ENCODE measurements around the gene ZNF664.
A peak's percentile ranks its signal among the peaks of the same experiment; 100 is the strongest.

Gene ZNF664

GRCh38 chr12:124041907-124042306 is 68.9 kb downstream of the ZNF664 start:
- H3K27ac ChIP-seq, result no peak overlapping the region
- no peak overlapping the region for H3K4me3 ChIP-seq (ENCODE audit: low read depth, low read length)
- no peak for TF ChIP-seq CTCF (IDR thresholded peaks at IDR 0.05; ENCODE audit: low read depth, low read length)
- H3K9me3 ChIP-seq (ENCODE audit: severe bottlenecking), result peaks cover 3% of the 10 kb centered on the region
- no peaks in the 10 kb centered on the region for H3K36me3 ChIP-seq
- DNase-seq, result no peak
- no peaks in the 10 kb centered on the region for H3K27me3 ChIP-seq (ENCODE audit: insufficient read depth, low read depth, severe bottlenecking)

GRCh38 chr12:124044021-124044420 is 71.0 kb downstream of the ZNF664 start:
- Histone ChIP-seq H3K4me3 (ENCODE audit: low read depth, low read length) (no peak overlapping the region), H3K36me3 (no peaks in the 10 kb centered on the region), H3K27me3 (ENCODE audit: insufficient read depth, low read depth, severe bottlenecking) (no peaks in the 10 kb centered on the region), H3K27ac (no peak overlapping the region), H3K9me3 (ENCODE audit: severe bottlenecking) (peaks cover 12% of the 10 kb centered on the region)
- TF ChIP-seq CTCF (IDR thresholded peaks at IDR 0.05; ENCODE audit: low read depth, low read length), result no peak
- no peak for DNase-seq

- H3K9me3 ChIP-seq (ENCODE audit: severe bottlenecking), result peaks cover 12% of the 10 kb centered on the region
- no peak overlapping the region for H3K4me3 ChIP-seq (ENCODE audit: low read depth, low read length)
- no peak for DNase-seq
- no peaks in the 10 kb centered on the region for H3K36me3 ChIP-seq
- no peak for TF ChIP-seq CTCF (IDR thresholded peaks at IDR 0.05; ENCODE audit: low read depth, low read length)
- no peaks in the 10 kb centered on the region for H3K27me3 ChIP-seq (ENCODE audit: insufficient read depth, low read depth, severe bottlenecking)
- no peak overlapping the region for H3K27ac ChIP-seq
These were observed 71.8 kb downstream of the ZNF664 start for GRCh38 chr12:124044809-124045321.

- no peak for TF ChIP-seq CTCF (IDR thresholded peaks at IDR 0.05; ENCODE audit: low read depth, low read length)
These were observed 72.8 kb downstream of the ZNF664 start for GRCh38 chr12:124045671-124046455.

GRCh38 chr12:124046456-124046740 is 73.4 kb downstream of the ZNF664 start:
- Histone ChIP-seq H3K9me3 (ENCODE audit: severe bottlenecking) (peaks cover 12% of the 10 kb centered on the region), H3K27me3 (ENCODE audit: insufficient read depth, low read depth, severe bottlenecking) (no peaks in the 10 kb centered on the region), H3K4me3 (ENCODE audit: low read depth, low read length) (no peak overlapping the region), H3K27ac (no peak overlapping the region), H3K36me3 (no peaks in the 10 kb centered on the region)
- no peak for TF ChIP-seq CTCF (IDR thresholded peaks at IDR 0.05; ENCODE audit: low read depth, low read length)
- no peak for DNase-seq

More at GRCh38 chr12:124045671-124046455, 72.8 kb downstream of the ZNF664 start:
- Histone ChIP-seq H3K27ac (no peak overlapping the region), H3K9me3 (ENCODE audit: severe bottlenecking) (peaks cover 12% of the 10 kb centered on the region), H3K4me3 (ENCODE audit: low read depth, low read length) (no peak overlapping the region), H3K27me3 (ENCODE audit: insufficient read depth, low read depth, severe bottlenecking) (no peaks in the 10 kb centered on the region), H3K36me3 (no peaks in the 10 kb centered on the region)
- peak; percentile 28 for DNase-seq
